ENCODE data around the gene PUS7.

PUS7 gene

DNA sequence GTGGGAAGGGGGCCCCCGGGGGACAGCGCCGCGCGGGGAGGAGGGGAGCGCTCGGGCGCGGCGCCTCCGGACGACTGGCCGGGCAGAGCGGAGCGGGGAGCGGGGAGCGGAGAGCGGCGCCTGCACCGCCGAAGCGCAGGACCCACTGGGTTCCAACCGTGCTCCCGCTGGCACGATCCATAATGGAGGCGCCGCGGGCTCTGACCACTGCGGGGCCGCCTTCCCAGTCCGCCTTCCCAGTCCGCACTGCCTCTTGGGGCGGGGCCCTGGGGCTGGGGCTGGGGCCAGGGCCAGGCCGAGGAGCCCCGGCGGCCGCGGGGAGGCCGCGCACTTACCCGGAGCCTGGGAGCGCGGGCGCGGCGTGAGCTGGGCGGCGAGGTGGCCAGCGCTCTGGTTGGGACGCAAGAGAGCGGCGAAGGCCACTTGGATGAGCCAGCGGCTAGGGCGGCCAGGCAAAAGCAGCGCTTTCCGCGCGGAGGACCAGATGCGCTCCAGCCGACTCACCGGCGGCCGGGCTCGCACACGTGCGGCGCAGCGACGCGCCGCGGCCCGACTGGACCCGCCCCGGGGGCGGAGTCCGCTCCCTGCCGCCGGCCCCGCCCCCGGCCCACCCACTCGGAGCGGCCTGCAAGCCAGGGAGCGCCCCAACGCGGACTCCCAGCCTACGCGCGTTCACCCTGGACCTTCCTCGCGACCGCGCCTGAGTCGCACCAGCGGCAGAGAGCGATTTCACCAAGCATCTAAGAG is at the start of gene PUS7:
Gene PUS7 (minus strand): TSS at position 555 of the 747 bp plus-strand sequence. CDS start 13,759 bp downstream, outside the sequence.
- TF ChIP-seq, protein P1, sequence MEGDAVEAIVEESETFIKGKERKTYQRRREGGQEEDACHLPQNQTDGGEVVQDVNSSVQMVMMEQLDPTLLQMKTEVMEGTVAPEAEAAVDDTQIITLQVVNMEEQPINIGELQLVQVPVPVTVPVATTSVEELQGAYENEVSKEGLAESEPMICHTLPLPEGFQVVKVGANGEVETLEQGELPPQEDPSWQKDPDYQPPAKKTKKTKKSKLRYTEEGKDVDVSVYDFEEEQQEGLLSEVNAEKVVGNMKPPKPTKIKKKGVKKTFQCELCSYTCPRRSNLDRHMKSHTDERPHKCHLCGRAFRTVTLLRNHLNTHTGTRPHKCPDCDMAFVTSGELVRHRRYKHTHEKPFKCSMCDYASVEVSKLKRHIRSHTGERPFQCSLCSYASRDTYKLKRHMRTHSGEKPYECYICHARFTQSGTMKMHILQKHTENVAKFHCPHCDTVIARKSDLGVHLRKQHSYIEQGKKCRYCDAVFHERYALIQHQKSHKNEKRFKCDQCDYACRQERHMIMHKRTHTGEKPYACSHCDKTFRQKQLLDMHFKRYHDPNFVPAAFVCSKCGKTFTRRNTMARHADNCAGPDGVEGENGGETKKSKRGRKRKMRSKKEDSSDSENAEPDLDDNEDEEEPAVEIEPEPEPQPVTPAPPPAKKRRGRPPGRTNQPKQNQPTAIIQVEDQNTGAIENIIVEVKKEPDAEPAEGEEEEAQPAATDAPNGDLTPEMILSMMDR (IDR thresholded peaks at IDR 0.05; ENCODE audit: insufficient read depth, low read depth, low read length, missing control alignments), result no peak
- DNase-seq (ENCODE audit: low read depth), result peak; percentile 94
- H3K4me3 ChIP-seq (ENCODE audit: low read depth, low read length), result peak within 1 kb of the TSS; percentile 97

- H3K4me3 ChIP-seq (ENCODE audit: low read depth, low read length), result no peak overlapping the region
- TF ChIP-seq, protein P1 (IDR thresholded peaks at IDR 0.05; ENCODE audit: insufficient read depth, low read depth, low read length, missing control alignments), result no peak
- DNase-seq (ENCODE audit: low read depth), result no peak
Measured at GRCh38 chr7:105567821-105568220, 45.8 kb upstream of the PUS7 start.

GRCh38 chr7:105567024-105567423 is 45.0 kb upstream of the PUS7 start:
- no peak overlapping the region for H3K4me3 ChIP-seq (ENCODE audit: low read depth, low read length)
- TF ChIP-seq, protein P1 (IDR thresholded peaks at IDR 0.05; ENCODE audit: insufficient read depth, low read depth, low read length, missing control alignments), result no peak
- DNase-seq (ENCODE audit: low read depth), result no peak

GRCh38 chr7:105565190-105565589 is 43.1 kb upstream of the PUS7 start:
- no peak for DNase-seq (ENCODE audit: low read depth)
- TF ChIP-seq, protein P1 (IDR thresholded peaks at IDR 0.05; ENCODE audit: insufficient read depth, low read depth, low read length, missing control alignments), result no peak

GRCh38 chr7:105559926-105560325 is 37.9 kb upstream of the PUS7 start:
- no peak for DNase-seq (ENCODE audit: low read depth)
- no peak overlapping the region for H3K4me3 ChIP-seq (ENCODE audit: low read depth, low read length)
- TF ChIP-seq, protein P1 (IDR thresholded peaks at IDR 0.05; ENCODE audit: insufficient read depth, low read depth, low read length, missing control alignments), result no peak

More at GRCh38 chr7:105565190-105565589, 43.1 kb upstream of the PUS7 start:
- H3K4me3 ChIP-seq (ENCODE audit: low read depth, low read length), result no peak overlapping the region

GRCh38 chr7:105538339-105538738 is 16.3 kb upstream of the PUS7 start:
- no peak for DNase-seq (ENCODE audit: low read depth)
- H3K4me3 ChIP-seq (ENCODE audit: low read depth, low read length), result no peak overlapping the region
- TF ChIP-seq, protein P1 (IDR thresholded peaks at IDR 0.05; ENCODE audit: insufficient read depth, low read depth, low read length, missing control alignments), result no peak

All from GM12865 (cell line).